ENCODE results near the gene PHLPP1. TPM values are rescaled to one million over a fixed set of nuclear protein-coding genes. Genes with fewer than 3 reads are reported as not detected.

The PHLPP1 gene
- total and polyA plus RNA-seq, 2 of the 13 experiments (the other 11 are each of a cell fraction or from before 2014, with no cell fraction given) = 9.8 to 18.5 TPM

DNA sequence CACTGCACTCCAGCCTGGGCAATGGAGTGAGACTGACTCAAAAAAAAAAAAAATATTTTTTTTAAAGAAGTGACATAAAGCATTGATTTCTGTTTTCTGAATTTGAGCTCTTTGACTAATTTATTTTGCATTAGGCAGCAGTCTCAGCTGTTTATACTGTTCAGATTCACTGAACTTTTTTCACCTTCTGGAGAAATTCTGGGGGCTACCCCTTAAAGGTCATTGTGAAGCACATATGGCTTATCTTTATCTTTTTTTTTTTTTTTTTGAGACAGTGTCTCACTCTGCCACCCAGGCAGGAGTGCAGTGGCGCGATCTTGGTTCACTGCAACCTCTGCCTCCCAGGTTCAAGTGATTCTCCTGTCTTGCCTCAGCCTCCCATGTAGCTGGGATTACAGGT lies 12.9 kb downstream of the PHLPP1 start:
- TF ChIP-seq SNAPC2 (CRISPR knock-in tag; IDR thresholded peaks at IDR 0.05) (no peak), BRF2 (CRISPR knock-in tag; IDR thresholded peaks at IDR 0.05) (no peak), SALL2 (CRISPR knock-in tag; IDR thresholded peaks at IDR 0.05) (no peak)
- TF ChIP-seq, protein P1, sequence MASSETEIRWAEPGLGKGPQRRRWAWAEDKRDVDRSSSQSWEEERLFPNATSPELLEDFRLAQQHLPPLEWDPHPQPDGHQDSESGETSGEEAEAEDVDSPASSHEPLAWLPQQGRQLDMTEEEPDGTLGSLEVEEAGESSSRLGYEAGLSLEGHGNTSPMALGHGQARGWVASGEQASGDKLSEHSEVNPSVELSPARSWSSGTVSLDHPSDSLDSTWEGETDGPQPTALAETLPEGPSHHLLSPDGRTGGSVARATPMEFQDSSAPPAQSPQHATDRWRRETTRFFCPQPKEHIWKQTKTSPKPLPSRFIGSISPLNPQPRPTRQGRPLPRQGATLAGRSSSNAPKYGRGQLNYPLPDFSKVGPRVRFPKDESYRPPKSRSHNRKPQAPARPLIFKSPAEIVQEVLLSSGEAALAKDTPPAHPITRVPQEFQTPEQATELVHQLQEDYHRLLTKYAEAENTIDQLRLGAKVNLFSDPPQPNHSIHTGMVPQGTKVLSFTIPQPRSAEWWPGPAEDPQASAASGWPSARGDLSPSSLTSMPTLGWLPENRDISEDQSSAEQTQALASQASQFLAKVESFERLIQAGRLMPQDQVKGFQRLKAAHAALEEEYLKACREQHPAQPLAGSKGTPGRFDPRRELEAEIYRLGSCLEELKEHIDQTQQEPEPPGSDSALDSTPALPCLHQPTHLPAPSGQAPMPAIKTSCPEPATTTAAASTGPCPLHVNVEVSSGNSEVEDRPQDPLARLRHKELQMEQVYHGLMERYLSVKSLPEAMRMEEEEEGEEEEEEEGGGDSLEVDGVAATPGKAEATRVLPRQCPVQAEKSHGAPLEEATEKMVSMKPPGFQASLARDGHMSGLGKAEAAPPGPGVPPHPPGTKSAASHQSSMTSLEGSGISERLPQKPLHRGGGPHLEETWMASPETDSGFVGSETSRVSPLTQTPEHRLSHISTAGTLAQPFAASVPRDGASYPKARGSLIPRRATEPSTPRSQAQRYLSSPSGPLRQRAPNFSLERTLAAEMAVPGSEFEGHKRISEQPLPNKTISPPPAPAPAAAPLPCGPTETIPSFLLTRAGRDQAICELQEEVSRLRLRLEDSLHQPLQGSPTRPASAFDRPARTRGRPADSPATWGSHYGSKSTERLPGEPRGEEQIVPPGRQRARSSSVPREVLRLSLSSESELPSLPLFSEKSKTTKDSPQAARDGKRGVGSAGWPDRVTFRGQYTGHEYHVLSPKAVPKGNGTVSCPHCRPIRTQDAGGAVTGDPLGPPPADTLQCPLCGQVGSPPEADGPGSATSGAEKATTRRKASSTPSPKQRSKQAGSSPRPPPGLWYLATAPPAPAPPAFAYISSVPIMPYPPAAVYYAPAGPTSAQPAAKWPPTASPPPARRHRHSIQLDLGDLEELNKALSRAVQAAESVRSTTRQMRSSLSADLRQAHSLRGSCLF (CRISPR knock-in tag; IDR thresholded peaks at IDR 0.05; ENCODE audit: borderline replicate concordance) = no peak
- WGBS (ENCODE audit: low lambda C conversion rate) = 95% methylated on average over 2 of the region's 2 CpGs
- Histone ChIP-seq H3K36me3 (replicated peaks in 1 of 2; ENCODE audit: control insufficient read depth in 1 of 2, insufficient read depth in 2 of 2, low read length in 2 of 2) (peaks cover 0 to 2% of the 10 kb centered on the region in 2 experiments; a peak in 1 of 5 replicates), H3K4me2 (ENCODE audit: low read depth, low read length) (no peak overlapping the region), H3K4me1 (ENCODE audit: insufficient read depth, low read length) (peaks cover 30% of the 10 kb centered on the region), H2AFZ (ENCODE audit: low read length) (no peak overlapping the region), H3K27ac (ENCODE audit: extremely low read length, insufficient read depth, low read length) (no peak overlapping the region), H3K79me2 (ENCODE audit: insufficient read depth, low read length) (peaks cover 96% of the 10 kb centered on the region), H3K27me3 (ENCODE audit: control insufficient read depth in 1 of 2, insufficient read depth in 2 of 2, low read length in 2 of 2) (no peaks in the 10 kb centered on the region), H3K9ac (ENCODE audit: insufficient read depth, low read depth, low read length) (no peak overlapping the region), H3K9me3 (ENCODE audit: low read length) (no peaks in the 10 kb centered on the region), H4K20me1 (ENCODE audit: insufficient read depth, low read length) (no peaks in the 10 kb centered on the region; the same call in 1 of the 2 replicates), H3K4me3 (replicated peaks in 1 of 3; ENCODE audit: insufficient read depth in 1 of 3, low read depth in 2 of 3, low read length in 3 of 3) (no peak overlapping the region)
- ChIA-PET CTCF (ENCODE audit: low intra/inter-chr PET ratio, low total read pairs) (no interaction called here), POLR2A (interaction anchor here (2.9 kb wide), 1 partner anchor 12 kb away, joined by 12 read pairs; no protein-coding TSS in a partner anchor)
- no TSS peak for BruUV-seq (replicated peaks)
- ATAC-seq = no peak
- FAIRE-seq = no peak
- DNase-seq (ENCODE audit: low spot score) = no peak
- in situ Hi-C loops (cut with HindIII; ENCODE audit: extremely low pct_ligation_motif_present, low pct_unique_long_range_greater_than_20kb) = no loop called here
- intact Hi-C loops (cut with micrococcal nuclease; ENCODE audit: unreplicated experiment) = no loop called here
